Lower lobe of right lung (tissue), 2 donors: Measurements from ENCODE around the gene MGAT5. TPM values are rescaled to one million over a fixed set of nuclear protein-coding genes. Genes with fewer than 3 reads are reported as not detected.

Experiments
- ATAC-seq, 2 donors: fragments of 200-7000 bp; cut with Tn5 transposase; one replicate each; pipeline ENCODE4 v1.9.1; 2020 to 2022; ENCODE audit warnings: mild to moderate bottlenecking in 2 of 2, moderate library complexity in 2 of 2
- DNase-seq: peaks from one replicate; pipeline ENCODE4 v3.0.0-alpha.2; 2020
- H3K27ac ChIP-seq: fragments of 200-600 bp; one replicate; pipeline ENCODE4 v1.8.0; 2022
- H3K27me3 ChIP-seq: fragments of 200-600 bp; one replicate; pipeline ENCODE4 v1.8.0; 2022; ENCODE audit warnings: low read depth
- H3K36me3 ChIP-seq: fragments of 200-600 bp; one replicate; pipeline ENCODE4 v1.8.0; 2022; ENCODE audit warnings: mild to moderate bottlenecking
- H3K4me1 ChIP-seq: fragments of 200-600 bp; one replicate; pipeline ENCODE4 v1.8.0; 2022
- H3K4me3 ChIP-seq: fragments of 200-600 bp; one replicate; pipeline ENCODE4 v1.8.0; 2022; ENCODE audit warnings: mild to moderate bottlenecking
- H3K9me3 ChIP-seq: fragments of 200-600 bp; one replicate; pipeline ENCODE4 v1.8.0; 2022
- intact Hi-C: fragments of 100-400 bp; cut with DNase I; formaldehyde crosslinking; loops from one replicate; pipeline ENCODE4 v1.11.0; 2022
- total RNA-seq: library from RNA; stranded (reverse); fragmentation: NEBNext Ultra II Directional; extraction: Animal tissue kit (Norgen Biotek cat#: 25700); gene quantifications from one replicate; pipeline ENCODE4 v1.2.1, GENCODE V29; 2021
- TF ChIP-seq, protein P1 (sequence below): fragments of 200-600 bp; IDR thresholded peaks from one replicate; pipeline ENCODE4 v1.8.0; 2022; ENCODE audit warnings: antibody characterized with exemption, mild to moderate bottlenecking
- donor health status: DM: no; HTN: yes; CAD: no; lungs with severe emphysema.

Gene MGAT5
- total RNA-seq, 1 donor from 2014 or later = 61.7 TPM

DNA sequence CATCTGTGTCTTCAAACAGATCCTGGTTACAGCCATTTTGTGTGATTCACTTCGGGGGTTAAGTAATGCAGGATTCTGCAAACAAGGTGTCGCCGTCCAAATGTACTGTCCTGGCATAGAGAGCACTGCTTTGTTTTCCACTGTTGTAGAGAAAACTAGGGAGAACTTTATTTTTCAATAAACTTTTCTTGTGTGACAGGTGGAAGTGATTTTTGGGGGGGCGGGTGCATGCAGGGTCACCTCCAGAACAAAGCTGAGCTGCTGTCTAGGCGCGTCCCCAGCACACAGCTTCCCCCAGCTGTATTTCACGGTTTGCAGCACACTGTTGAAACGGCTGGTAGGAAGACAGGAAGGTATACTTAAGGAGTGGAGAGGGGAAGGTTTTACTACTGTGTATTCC, 200.6 kb downstream of the MGAT5 start:
- H3K27ac ChIP-seq = no peak overlapping the region

DNA sequence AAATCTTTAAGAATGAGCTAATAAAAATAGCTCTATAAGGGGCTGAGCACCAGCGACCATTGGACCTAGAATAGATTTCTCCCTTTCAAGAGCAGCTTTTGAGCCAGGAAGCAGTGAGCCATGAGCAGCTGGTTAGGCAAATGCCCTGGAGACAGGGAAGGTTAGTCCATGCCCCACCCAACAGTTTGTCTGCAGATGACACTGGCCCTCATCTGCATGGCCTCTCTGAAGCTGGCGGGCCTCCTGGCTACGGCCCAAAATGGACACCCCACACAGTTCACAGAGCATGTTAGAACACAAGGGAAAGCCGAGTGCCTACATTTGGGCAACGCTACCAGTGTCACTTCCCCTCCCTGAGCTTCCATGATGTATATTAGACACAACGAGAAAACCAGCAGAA, 201.1 kb downstream of the MGAT5 start:
- no peak for ATAC-seq
- intact Hi-C loops = no loop called here
- TF ChIP-seq, protein P1, sequence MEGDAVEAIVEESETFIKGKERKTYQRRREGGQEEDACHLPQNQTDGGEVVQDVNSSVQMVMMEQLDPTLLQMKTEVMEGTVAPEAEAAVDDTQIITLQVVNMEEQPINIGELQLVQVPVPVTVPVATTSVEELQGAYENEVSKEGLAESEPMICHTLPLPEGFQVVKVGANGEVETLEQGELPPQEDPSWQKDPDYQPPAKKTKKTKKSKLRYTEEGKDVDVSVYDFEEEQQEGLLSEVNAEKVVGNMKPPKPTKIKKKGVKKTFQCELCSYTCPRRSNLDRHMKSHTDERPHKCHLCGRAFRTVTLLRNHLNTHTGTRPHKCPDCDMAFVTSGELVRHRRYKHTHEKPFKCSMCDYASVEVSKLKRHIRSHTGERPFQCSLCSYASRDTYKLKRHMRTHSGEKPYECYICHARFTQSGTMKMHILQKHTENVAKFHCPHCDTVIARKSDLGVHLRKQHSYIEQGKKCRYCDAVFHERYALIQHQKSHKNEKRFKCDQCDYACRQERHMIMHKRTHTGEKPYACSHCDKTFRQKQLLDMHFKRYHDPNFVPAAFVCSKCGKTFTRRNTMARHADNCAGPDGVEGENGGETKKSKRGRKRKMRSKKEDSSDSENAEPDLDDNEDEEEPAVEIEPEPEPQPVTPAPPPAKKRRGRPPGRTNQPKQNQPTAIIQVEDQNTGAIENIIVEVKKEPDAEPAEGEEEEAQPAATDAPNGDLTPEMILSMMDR = no peak
- Histone ChIP-seq H3K9me3 (no peaks in the 10 kb centered on the region), H3K4me3 (no peak overlapping the region), H3K27ac (no peak overlapping the region), H3K36me3 (peaks cover 4% of the 10 kb centered on the region), H3K27me3 (no peaks in the 10 kb centered on the region), H3K4me1 (peaks cover 8% of the 10 kb centered on the region)
- no peak for DNase-seq

More for the DNA sequence above, 200.6 kb downstream of the MGAT5 start:
- TF ChIP-seq, protein P1 = no peak
- Histone ChIP-seq H3K9me3 (no peaks in the 10 kb centered on the region), H3K36me3 (peaks cover 7% of the 10 kb centered on the region), H3K4me3 (no peak overlapping the region), H3K4me1 (peaks cover 8% of the 10 kb centered on the region), H3K27me3 (no peaks in the 10 kb centered on the region)
- intact Hi-C loops = no loop called here
- DNase-seq = no peak
- ATAC-seq = no peak

DNA sequence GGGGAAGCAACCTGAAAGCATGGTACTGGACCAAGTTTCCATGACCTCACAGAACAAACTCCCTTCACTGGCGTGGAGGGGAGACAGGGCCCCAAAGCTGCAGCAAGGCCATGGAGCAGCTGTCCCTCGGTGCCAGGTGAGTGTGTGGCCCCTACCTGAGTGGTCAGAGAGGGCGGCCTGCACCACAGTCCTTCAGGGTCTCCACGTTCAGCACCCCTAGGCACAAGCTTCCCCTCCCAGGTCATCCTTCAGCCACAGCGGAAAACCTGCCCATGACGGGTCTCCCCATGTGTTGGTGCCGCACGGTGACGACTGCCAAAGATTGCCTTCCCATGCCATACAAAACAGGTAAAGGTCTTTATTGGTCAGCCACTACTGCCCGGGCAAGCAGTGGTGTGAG, 201.6 kb downstream of the MGAT5 start:
- intact Hi-C loops = no loop called here
- H3K4me1 ChIP-seq = peaks cover 8% of the 10 kb centered on the region
- DNase-seq = no peak
- H3K36me3 ChIP-seq = peaks cover 4% of the 10 kb centered on the region
- no peak for ATAC-seq
- H3K4me3 ChIP-seq = no peak overlapping the region
- TF ChIP-seq, protein P1 = no peak
- H3K27me3 ChIP-seq = no peaks in the 10 kb centered on the region
- no peaks in the 10 kb centered on the region for H3K9me3 ChIP-seq
- H3K27ac ChIP-seq = no peak overlapping the region

DNA sequence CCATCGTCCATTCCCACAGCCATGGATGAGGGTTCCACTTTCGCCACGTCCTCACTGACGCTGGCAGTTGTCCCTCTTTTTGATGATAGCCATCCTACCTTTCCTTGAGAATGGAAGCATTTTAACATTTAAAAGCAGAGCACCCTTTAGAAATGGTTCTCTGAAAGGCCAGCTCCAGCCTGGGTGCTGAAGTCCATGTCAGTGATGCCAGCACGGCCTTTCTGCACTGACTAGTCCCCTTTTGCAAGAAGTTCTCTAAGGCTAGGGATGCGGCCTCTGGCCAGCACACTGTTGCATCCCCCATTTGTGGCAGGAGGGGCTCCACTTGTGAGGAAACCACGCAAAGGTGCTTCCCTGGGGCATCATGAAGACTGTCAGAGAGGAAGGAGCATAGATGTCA, 203.5 kb downstream of the MGAT5 start:
- intact Hi-C loops = no loop called here

DNA sequence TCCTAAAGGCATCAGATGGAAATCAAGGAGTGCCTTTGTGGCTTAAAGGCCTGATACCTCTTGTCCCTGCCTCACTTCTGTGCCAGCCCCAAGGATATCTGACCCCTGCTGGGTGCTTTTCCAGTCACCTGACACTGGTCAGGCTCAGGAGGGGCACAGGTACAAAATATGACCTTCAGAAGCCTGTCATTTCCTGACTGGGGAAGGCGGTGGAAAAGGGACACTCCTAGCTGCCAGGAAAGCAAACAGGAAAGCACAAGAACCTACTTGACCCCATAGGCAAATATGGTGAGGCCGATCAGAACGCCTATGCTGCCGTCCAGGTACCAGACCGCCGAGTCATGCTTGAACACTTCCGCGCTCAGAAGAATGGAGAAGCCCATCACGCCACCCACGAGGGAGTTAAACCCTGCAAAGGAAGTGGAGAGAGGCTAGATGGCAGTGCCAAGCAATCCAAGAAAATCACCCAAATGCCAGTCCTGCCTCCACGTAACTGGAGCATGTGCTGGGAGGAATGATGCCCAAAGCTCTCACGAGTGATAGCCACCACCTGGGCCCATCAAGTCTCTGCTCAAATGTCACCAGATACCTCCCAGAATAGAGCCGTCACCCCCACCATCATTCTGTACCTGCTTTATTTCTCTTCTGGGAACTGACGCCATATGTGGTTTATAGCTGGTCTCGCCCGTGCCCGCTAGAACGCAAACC, 204.0 kb downstream of the MGAT5 start:
- Histone ChIP-seq H3K36me3 (peaks cover 4% of the 10 kb centered on the region), H3K9me3 (no peaks in the 10 kb centered on the region), H3K4me1 (peaks cover 8% of the 10 kb centered on the region), H3K4me3 (no peak overlapping the region), H3K27me3 (no peaks in the 10 kb centered on the region), H3K27ac (no peak overlapping the region)
- DNase-seq = peak; percentile 68
- peak; percentile 74 to 81 for ATAC-seq
- TF ChIP-seq, protein P1 = no peak
- intact Hi-C loops = no loop called here

More for the DNA sequence above, 203.5 kb downstream of the MGAT5 start:
- Histone ChIP-seq H3K36me3 (peaks cover 4% of the 10 kb centered on the region), H3K27me3 (no peaks in the 10 kb centered on the region), H3K4me3 (no peak overlapping the region), H3K9me3 (no peaks in the 10 kb centered on the region), H3K4me1 (peaks cover 8% of the 10 kb centered on the region), H3K27ac (no peak overlapping the region)
- ATAC-seq = no peak
- TF ChIP-seq, protein P1 = no peak
- no peak for DNase-seq
